GM21723 (cell line): Measurements from ENCODE around the gene SCARB1.

Experiments used
- ATAC-seq: cut with Tn5 transposase; IDR thresholded peaks from one replicate; pipeline ENCODE4 v1.9.1; 2021; ENCODE audit warnings: mild to moderate bottlenecking, moderate library complexity; ENCODE audit not compliant: unreplicated experiment

SCARB1 gene

DNA sequence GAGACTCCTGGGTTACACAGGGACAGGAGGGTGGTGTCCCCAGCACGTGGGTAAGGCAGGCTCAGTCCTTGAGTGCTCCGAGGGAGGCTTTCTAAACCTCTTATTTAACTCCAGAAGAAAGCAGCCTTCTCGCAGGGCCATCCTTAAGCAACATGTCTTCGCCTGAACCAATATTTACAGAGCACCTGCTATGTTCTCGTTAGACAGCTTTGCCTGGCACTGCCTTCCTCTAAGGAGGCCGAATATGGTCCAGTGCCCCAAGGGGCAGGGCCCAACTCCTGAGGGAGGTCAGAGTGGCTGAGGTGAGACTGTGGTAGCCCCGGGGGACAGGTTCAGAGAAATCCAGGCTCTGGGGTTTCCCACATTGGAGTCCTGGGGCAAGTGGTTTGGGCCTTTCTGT is 2.1 kb upstream of the SCARB1 start:
- no peak for ATAC-seq

GRCh38 chr12:124864326-124864752 is 675 bp upstream of the SCARB1 start:
- no peak for ATAC-seq

- ATAC-seq = peak; percentile 28
Measured at GRCh38 chr12:124862768-124863415, 772 bp downstream of the SCARB1 start.

DNA sequence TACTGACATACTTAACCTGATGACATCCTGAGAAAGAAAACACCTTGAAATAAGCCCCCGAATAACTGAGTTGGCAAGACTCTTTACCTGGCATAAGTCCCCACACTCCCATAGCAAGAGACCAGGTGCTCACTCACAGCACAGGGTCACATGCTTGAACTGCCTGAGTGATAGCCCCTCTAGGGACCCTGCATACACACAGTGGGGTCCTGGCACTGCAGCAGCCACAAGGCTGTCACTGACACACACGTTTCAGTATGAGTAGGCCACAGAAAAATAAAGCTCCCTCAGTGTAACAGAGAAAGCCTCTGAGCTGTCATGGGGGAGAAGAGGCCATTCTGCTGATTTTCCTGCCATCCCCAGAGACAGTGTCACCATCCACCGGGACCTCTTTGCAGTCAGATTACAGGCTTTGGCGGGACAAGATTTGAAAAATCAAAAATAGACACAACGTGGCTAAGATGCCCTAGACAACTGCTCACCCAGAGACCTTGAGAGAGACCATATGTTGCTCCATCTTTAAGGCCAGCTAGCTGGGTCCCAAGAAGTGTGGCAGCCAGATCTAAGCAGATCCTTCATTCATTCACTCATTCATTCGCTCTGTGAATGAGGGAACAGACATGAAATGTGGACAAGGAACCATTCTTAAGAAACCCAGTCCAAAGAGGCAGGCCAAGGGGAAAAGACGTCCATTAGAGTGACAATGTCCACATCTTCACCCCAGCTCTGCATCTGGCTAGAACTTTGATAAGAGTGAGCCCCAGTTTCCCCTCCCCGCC is 1.6 kb downstream of the SCARB1 start:
- peak; percentile 31 for ATAC-seq

DNA sequence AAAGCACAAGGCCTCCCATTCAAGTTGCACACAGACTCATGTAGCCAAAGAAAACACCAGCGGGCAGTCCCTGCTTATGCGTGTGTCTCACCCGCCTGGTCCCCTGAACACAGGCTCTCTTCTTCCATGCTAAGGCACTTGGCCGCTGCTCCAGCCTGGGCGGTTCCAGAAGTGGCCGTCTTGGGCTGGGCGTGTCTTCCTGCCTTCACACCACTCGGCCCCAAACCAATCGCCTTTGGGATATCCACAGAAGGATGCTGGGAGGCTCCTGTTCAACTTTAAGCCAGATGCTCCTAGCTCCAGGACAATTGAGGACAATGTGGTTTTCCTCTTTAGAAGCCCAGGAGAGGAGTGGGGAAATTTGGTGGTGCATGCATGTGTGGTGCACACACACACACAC is 2.2 kb downstream of the SCARB1 start:
- no peak for ATAC-seq

GRCh38 chr12:124857921-124858461 is 5.7 kb downstream of the SCARB1 start:
- ATAC-seq = no peak

- ATAC-seq = no peak
Measured at GRCh38 chr12:124856842-124857178, 6.9 kb downstream of the SCARB1 start.

GRCh38 chr12:124856132-124856841 is 7.4 kb downstream of the SCARB1 start:
- no peak for ATAC-seq

GRCh38 chr12:124855275-124855957 is 8.2 kb downstream of the SCARB1 start:
- ATAC-seq = no peak

GRCh38 chr12:124854637-124855184 is 9.0 kb downstream of the SCARB1 start:
- ATAC-seq = no peak

DNA sequence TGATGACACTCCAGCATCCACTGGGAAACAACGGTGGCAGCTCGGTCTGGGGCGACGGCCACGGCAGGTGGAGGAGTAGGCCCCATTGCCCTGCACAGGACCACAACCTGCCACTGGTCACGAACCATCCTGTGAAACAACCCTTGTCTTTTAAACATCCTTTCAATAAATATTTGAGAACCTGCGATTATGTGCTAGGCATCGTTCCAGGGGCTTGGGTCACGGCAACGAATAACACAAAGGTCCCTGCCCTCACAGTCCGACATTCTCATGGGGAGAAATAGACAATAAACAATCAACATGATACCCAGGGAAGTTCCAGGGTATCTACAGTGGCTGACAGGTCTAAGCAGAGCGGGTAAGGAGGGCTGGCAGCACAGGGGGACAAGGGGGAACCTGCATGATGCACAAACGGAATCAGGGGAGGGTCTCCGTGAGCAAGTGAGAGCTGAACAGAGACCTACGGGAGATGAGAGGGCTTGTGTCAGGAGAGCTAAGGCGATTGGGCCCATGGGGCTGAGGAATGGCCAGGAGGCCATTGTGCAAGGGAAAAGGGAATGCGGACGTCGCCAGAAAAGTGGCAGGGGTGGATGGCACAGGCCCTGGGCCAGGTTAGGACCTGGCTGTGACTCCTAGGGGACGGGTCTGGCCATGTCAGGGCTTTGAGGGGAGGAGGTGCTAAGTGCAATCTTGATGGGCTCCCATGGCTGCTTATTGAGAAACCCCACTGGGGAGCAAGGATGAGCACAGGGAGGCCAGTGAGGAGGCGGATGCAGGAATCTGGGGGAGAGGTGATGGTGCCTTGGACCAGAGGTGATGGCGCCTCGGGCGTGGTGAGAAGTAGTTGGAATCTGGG is 9.7 kb downstream of the SCARB1 start:
- no peak for ATAC-seq

DNA sequence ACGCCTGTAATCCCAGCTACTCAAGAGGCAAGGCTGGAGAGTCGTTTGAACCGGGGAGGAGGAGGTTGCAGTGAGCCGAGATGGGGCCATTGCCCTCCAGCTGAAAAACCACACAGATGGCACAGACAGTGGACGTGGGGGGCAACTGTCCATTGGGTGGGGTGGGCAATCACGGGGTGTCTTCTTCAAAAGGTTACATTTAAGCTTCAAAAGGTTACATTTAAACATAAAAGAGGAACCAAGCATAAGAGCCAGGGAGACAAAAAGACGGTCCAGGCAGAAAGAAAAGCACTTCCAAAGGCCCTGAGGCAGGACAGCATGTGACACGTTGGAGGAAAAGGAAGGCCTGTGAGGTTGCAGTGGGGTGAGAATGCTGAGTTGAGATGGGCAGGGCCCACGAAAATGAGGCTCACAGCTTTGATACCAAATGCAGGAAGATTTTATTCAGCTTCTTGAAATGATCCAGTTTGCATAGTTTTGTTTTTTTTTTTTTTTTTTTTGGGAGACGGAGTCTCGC is 10.7 kb downstream of the SCARB1 start:
- ATAC-seq = no peak

- ATAC-seq = no peak
Measured at GRCh38 chr12:124852329-124852831, 11.3 kb downstream of the SCARB1 start.

GRCh38 chr12:124851342-124851741 is 12.3 kb downstream of the SCARB1 start:
- ATAC-seq = no peak

GRCh38 chr12:124849382-124849781 is 14.3 kb downstream of the SCARB1 start:
- no peak for ATAC-seq

DNA sequence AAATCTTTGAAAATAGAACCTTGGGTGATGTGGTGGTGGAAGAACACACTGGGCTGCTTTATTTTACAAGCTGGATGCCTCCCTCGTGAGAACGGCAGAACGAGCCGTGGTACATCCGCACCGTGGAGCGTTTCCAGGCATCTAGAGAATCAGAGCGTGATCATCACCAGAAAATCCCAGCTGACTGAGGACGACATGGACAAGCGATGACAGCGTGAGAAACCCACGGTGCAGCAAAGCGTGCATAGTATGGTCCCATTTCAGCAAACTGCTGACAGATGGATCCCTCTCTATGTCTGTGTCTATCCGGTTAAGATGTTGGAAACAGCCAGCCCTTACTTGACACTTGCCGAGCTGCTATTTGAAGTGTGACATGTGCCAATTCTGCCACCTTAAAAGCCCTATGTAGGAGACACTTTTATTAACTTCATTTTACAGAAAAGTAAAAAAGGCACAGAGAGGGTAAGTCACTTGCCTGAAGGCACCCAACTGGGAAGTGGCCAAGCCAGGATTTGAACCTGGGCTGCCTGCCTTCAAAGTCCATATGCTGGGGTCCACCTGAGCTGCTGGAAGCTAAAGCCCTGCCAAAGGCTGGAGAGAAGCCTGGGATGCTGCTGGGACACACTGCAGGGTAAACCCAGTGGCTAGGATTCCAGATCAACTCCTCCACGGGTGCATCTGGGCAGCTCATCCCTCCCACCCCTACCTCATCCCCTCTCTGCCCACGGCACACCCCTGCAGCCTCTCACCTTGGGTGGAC is 14.9 kb downstream of the SCARB1 start:
- no peak for ATAC-seq

DNA sequence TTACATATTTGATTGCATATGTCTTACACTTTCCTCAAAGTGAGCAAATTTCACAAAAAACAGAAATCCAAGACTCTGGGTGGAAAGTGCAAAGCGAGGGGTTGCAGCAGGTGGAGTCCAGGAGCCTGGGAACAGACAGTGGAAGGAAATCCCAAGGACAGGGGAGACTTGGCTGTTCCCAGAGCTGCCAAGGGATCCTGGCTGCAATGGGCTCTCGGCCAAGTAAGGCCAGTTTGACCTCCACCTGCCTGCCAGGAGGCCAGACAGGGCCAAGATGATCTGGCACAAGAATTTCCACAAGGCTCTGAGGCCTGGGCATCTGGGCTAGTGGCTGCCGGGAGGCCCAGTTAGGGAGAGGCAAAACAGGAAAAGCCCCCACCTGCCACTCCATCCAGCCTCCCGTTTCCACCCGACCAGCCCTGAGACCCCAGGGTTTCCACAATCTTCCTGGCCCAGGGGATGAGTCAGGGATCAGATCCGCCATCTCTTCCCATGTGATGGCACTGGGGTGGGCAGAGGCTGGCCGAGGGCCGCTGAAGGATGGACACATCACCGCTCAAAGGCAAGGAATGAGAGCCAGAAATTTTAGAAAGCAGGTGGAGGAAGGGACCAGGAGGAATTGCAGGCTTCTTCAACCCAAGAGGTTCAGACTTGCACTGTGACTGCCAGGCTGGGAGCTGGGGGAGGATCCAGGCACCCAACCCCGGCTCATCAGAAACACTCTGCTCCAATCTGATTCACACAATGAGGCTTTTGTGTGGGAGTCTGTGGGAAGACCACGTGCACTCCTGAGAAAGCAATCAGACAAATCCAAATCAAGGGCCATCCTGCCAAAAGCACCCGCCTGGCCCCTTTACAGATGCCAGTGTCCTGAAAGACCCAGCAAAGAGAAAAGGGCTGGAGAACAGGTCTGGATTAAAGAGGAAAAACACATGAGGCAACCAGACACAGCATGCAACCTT is 16.3 kb downstream of the SCARB1 start:
- ATAC-seq = no peak
